Activated T-helper 1 cell treated with anti-CD3 and anti-CD28 coated beads, Interleukin-2, amount 50 U/mL, for 16 hours (primary cell): Measurements from ENCODE around the gene GRM8.

Experiments
- DNase-seq, 2 donors: peaks; one replicate each; pipeline ENCODE4 v3.0.0-alpha.2; 2020; ENCODE audit warnings: low read depth in 1 of 2, low spot score in 1 of 2

Gene GRM8

DNA sequence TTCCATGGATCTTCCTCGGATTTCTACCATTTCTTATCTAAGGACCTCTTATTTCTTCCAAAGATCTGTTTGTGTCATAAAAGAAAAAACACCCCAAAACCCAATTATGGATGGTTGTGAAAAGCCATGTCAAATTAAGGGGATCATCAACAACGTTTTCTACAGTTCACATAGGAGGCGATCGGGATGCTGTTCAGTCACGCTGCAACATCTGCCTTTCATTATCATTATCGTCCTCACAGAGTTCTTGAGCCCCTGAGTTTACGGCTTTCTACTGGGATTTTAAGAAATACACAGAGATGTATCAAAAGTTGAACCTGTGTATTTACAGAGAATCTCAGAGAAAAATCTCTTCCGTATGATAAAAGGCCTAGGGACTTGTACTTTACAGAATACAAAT is 101.4 kb downstream of the GRM8 start:
- DNase-seq: no peak

DNA sequence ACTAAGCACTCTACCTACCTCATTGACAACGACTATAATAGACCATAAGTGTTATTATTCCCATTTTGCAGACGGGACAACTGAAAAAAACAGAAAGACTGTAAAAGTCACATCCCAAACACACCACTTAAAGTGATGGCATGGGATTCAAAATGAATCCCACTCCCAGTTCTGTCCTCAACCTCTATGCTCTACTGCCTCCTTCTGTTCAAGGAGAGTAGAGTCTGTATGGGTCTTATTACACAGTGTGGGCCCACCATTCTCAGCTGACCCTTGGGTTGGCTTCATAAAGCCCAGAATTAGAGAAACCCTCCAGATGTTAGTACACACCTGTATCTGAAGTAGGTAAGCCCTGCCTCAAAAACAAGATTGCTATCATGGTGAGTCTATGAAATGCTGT is 102.2 kb downstream of the GRM8 start:
- DNase-seq: no peak

DNA sequence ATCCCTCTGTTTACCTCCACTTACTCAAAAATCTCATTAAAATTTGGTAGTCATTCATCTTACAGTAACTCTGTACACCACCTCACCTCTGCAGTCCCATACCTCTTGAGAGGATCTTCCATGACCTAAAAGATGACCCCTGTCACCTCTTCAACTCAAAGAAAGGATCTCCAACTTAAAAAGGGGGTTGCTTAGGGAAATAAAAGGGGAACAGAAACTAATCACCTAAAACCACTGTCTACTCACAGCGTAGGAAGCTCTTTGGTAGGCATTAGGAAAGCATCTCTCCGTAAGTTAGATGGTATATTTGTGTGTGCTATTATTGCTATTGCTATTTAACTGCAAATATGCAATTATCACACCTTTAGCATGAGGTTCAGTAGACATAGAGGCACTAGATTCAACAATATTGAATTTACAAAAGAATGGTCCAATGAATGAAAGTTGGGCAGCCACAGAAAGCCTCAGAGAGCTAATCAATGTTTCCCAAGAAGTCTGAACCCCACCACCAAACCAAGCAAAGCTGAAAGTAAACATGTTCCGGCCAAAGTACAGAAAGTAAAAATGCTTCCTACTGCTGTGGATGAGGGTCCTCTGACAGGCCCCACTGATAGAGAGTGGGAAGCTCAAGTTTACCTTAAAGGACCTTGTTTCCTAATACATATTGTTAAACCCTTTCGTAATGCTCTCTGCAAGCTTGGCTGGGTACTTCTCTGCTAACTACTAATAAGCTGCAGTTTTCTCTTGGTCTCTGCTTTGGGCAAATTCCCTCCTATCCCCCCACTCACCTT is 105.8 kb downstream of the GRM8 start:
- DNase-seq: no peak

- DNase-seq: no peak
Observed at GRCh38 chr7:127137146-127137545, 115.6 kb downstream of the GRM8 start.

GRCh38 chr7:127135871-127136485 is 116.8 kb downstream of the GRM8 start:
- DNase-seq: no peak

DNA sequence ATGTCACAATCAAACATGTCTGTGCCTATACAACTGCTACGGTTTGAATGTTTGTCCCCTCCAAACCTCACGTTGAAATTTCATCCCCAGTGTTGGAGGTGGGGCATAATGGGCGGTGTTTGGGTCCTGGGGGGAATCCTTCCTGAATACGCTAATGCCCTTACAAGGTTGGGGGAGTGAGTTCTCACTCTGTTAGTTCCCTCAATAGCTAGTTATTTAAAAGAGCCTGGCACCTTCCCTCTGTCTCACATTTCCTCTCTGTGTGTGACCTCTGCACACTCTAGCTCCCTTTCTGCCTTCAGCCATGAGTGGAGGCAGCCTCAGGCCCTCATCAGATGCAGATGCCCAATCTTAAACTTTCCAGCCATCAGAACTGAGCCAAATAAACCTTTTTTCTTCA is 129.5 kb downstream of the GRM8 start:
- no peak for DNase-seq

- DNase-seq: no peak
Observed at GRCh38 chr7:127119517-127119916, 133.2 kb downstream of the GRM8 start.

GRCh38 chr7:127114742-127115265 is 137.9 kb downstream of the GRM8 start:
- DNase-seq: no peak

DNA sequence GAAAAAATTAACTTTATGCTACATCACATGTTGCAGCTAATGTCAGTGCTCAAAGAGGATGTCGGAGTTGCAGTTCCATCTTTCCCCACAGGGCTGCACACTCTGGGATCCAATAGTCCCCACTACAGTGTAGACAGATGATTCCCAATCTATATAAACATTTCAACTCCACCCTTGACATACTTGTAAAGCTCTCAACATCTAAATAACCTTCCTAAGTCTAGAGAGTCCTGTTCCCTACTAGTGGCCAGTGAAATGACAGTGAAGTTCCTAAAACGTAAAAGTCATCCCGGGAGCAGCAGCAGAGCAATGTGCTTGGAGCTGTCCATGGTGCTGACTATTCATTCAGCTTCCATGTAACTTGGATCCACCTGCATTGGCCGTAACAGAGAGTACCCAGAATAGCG is 145.1 kb downstream of the GRM8 start:
- DNase-seq: no peak

GRCh38 chr7:127093340-127093739 is 159.4 kb downstream of the GRM8 start:
- DNase-seq: no peak

GRCh38 chr7:127091620-127092019 is 161.1 kb downstream of the GRM8 start:
- no peak for DNase-seq

DNA sequence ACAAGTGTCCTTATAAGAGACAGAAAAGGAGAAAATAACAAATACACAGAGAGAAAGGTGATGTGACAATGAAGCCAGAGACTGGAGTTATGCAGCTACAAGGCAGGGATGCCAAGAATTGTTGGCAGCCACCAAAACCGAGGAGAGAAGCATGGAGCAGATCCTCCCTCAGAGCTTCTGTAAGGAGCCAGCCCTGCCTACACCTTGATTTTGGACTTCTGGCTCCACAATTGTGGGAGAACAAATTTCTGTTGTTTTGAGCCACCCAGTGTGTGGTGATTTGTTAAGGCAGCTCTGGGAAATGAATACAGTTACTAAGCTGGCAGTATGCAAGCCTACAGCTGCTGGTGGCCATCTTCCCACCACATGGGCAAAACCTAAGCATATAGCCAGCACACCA is 163.6 kb downstream of the GRM8 start:
- no peak for DNase-seq

DNA sequence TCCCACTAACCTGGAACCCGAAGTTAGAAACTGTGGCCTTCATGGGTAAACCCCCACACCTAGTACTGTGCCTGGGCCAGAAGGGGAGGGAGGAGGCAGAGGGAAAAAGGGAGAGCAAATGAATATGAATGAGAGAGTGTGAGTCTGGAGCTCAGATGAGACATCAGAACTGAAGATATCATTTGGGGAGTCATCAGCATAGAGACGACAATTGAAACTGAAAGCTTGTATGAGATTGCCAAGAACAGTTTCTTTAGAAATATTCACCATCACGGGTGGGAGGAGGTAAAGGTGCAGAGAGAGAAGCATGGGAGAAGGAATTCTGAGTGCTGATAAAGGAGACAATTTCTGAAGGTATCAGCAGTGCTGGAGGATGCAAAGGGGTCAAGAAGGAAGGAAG is 171.2 kb downstream of the GRM8 start:
- no peak for DNase-seq

DNA sequence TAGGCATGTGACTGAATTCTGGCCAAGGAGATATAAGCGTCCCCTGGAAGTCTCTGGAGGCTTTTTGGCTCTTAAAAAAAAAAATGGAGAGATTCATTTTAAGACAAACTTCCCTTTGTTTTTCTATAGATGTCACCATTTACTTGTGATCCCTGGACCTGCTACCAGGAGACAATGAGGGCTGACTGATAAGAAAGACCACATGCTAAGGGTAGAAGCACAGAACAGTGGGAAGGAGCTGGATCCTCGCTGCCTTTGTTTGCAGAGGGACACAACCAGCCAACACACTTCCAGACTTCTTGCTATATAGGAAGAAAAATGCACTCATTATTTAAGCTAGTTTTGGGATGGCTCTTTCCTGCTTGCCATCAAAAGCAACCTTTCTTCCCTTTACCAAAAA is 172.2 kb downstream of the GRM8 start:
- DNase-seq: no peak

DNA sequence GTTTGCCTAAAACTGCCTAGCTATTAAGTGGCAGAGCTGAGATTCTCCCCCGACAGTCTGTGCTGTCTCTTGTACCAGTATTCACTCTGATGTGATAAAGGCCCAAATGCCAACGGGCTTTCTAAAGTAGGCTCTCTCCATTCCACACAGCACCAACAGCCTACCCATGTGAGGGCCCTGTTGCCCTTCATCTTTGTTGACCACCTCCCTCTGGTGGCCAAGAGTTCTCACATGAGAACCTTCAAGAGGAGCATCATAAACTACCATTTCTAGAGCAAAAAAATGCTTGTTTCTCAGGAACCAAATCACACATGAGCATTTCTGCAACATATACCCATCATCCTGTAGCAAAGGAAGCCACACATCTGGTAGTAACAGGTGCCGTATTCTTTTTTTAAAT is 185.8 kb downstream of the GRM8 start:
- no peak for DNase-seq

- no peak for DNase-seq
Observed at GRCh38 chr7:127059475-127059874, 193.3 kb downstream of the GRM8 start.

- no peak for DNase-seq
Observed at GRCh38 chr7:127057918-127058317, 194.8 kb downstream of the GRM8 start.

DNA sequence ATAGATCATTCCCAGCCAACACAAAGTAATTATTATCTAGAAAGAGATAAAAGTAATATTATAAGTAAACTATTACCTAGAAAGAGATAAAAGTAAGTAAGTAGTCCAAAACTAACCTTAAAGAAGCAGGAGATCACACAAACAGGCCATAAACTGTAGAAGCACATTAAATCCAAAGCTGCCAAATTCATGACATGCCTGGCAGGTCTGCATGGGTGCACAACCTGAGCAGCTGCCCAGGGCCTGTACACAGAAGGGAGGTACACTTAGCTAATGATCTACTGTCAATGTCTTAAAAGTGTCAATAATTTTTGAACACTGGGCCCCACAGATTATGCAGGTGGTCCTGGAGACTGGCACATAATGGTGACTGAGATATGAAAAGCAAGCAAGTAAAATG is 196.5 kb downstream of the GRM8 start:
- no peak for DNase-seq

DNA sequence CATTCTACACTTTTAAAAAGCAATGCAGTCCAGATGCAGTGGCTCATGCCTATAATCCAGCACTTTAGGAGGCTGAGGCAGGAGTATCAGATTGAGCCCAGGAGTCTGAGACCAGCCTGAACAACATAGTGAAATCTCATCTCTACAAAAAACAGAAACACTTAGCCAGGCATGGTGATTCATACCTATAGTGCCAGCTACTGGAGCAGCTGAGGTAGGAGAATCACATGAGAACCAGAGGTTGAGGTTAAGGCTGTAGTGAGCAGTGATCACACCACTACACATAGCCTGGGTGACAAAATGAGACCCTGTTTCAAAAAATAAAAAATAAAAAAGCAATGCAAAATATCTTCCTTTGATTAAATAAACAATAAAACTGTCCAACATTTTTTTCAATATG is 205.2 kb downstream of the GRM8 start:
- no peak for DNase-seq

- no peak for DNase-seq
Observed at GRCh38 chr7:127041689-127042452, 210.9 kb downstream of the GRM8 start.

- DNase-seq: no peak
Observed at GRCh38 chr7:127040042-127040441, 212.7 kb downstream of the GRM8 start.

DNA sequence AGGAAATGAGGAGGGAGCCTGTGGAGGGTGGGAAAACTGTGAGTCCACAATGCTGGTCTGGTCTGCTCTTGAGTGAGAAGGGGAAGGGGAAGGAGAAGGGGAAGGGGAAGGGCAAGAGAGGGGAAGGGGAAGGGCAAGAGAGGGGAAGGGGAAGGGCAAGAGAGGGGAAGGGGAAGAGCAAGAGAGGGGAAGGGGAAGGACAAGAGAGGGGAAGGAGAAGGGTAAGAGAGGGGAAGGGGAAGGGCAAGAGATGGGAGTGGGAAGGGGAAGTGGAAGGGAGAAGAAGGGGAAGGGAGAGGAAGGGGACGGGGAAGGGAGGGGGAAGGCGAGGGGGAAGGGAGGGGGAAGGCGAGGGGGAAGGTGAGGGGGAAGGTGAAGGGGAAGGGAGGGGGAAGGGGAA is 213.2 kb downstream of the GRM8 start:
- no peak for DNase-seq
